ENCODE measurements around the gene CCDC102B.

GRCh38 chr18:68995675-68996074 lies 197.8 kb downstream of the CCDC102B start:
- no peak for TF ChIP-seq TAF1 (IDR thresholded peaks at IDR 0.05; ENCODE audit: borderline replicate concordance, low read depth, low read length)
- no peak for TF ChIP-seq POLR2A (IDR thresholded peaks at IDR 0.05; ENCODE audit: low read depth, low read length)
- TF ChIP-seq POLR2AphosphoS5 (IDR thresholded peaks at IDR 0.05; ENCODE audit: low read depth, low read length): no peak

Measured in GM12892 (cell line).